SK-N-SH treated with all-trans-retinoic acid at 6 μM for 48 hours (cell line): ENCODE data around the gene CHI3L1.

ENCODE experiments used
- ATAC-seq: fragments of 200-7000 bp; cut with Tn5 transposase; 3 replicates; pipeline ENCODE4 v1.9.1; 2020; ENCODE audit warnings: mild to moderate bottlenecking, moderate library complexity
- ARNTL ChIP-seq: fragments of 450-650 bp; formaldehyde crosslinking; IDR thresholded peaks from 2 replicates; pipeline ENCODE4 v1.5.0; 2020; ENCODE audit warnings: low read depth, mild to moderate bottlenecking, moderate library complexity, borderline replicate concordance
- BACH2 ChIP-seq: fragments of 250-450 bp; sonication (Bioruptor Pico); IDR thresholded peaks from 2 replicates; pipeline ENCODE4 v1.9.0; 2021; ENCODE audit warnings: mild to moderate bottlenecking, borderline replicate concordance
- CSDC2 ChIP-seq: fragments of 250-450 bp; sonication (Bioruptor Pico); IDR thresholded peaks from 2 replicates; pipeline ENCODE4 v1.5.0; 2020; ENCODE audit warnings: mild to moderate bottlenecking, moderate library complexity
- ESRRG ChIP-seq: fragments of 250-450 bp; sonication (Bioruptor Pico); IDR thresholded peaks from 2 replicates; pipeline ENCODE4 v1.6.1; 2021; ENCODE audit warnings: mild to moderate bottlenecking
- GLIS3 ChIP-seq: fragments of 250-450 bp; sonication (Bioruptor Pico); IDR thresholded peaks from 2 replicates; pipeline ENCODE4 v1.5.0; 2020; ENCODE audit warnings: mild to moderate bottlenecking, moderate library complexity
- ISL1 ChIP-seq: fragments of 250-450 bp; sonication (Bioruptor Pico); IDR thresholded peaks from 2 replicates; pipeline ENCODE4 v2.1.2; 2022; ENCODE audit warnings: mild to moderate bottlenecking, moderate library complexity
- OSR1 ChIP-seq: fragments of 250-450 bp; sonication (Bioruptor Pico); IDR thresholded peaks from 2 replicates; pipeline ENCODE4 v1.8.0; 2022; ENCODE audit warnings: moderate library complexity, mild to moderate bottlenecking, inconsistent platforms
- PPARA ChIP-seq: fragments of 250-450 bp; sonication (Bioruptor Pico); IDR thresholded peaks from 2 replicates; pipeline ENCODE4 v1.5.0; 2020; ENCODE audit warnings: mild to moderate bottlenecking, borderline replicate concordance
- RARB ChIP-seq: fragments of 250-450 bp; sonication (Bioruptor Pico); IDR thresholded peaks from 2 replicates; pipeline ENCODE4 v1.8.0; 2021; ENCODE audit warnings: mild to moderate bottlenecking, moderate library complexity
- SNAI2 ChIP-seq: fragments of 250-450 bp; sonication (Bioruptor Pico); IDR thresholded peaks from 2 replicates; pipeline ENCODE4 v1.5.0; 2020; ENCODE audit warnings: mild to moderate bottlenecking, moderate library complexity
- TCF4 ChIP-seq: fragments of 250-450 bp; sonication (Bioruptor Pico); IDR thresholded peaks from 2 replicates; pipeline ENCODE4 v1.8.0; 2021; ENCODE audit warnings: mild to moderate bottlenecking, moderate library complexity, borderline replicate concordance
- TOX ChIP-seq: fragments of 250-450 bp; sonication (Bioruptor Pico); IDR thresholded peaks from 2 replicates; pipeline ENCODE4 v1.8.0; 2021; ENCODE audit warnings: mild to moderate bottlenecking, moderate library complexity, borderline replicate concordance
- ZC3H10 ChIP-seq: fragments of 250-450 bp; sonication (Bioruptor Pico); IDR thresholded peaks from 2 replicates; pipeline ENCODE4 v1.5.1; 2021; ENCODE audit warnings: mild to moderate bottlenecking, moderate library complexity
- ZFP3 ChIP-seq: fragments of 250-450 bp; sonication (Bioruptor Pico); IDR thresholded peaks from 2 replicates; pipeline ENCODE4 v1.5.0; 2020; ENCODE audit warnings: mild to moderate bottlenecking, moderate library complexity
- ZFP30 ChIP-seq: fragments of 450-650 bp; formaldehyde crosslinking; IDR thresholded peaks from 2 replicates; pipeline ENCODE4 v1.5.0; 2022; ENCODE audit warnings: mild to moderate bottlenecking, moderate library complexity
- ZNF565 ChIP-seq: fragments of 450-650 bp; formaldehyde crosslinking; conservative IDR thresholded peaks from 2 replicates; pipeline ENCODE4 v1.5.0; 2020; ENCODE audit warnings: low read depth, mild to moderate bottlenecking, moderate library complexity
- ZNF70 ChIP-seq: fragments of 450-650 bp; formaldehyde crosslinking; IDR thresholded peaks from 2 replicates; pipeline ENCODE4 v1.5.0; 2020; ENCODE audit warnings: mild to moderate bottlenecking, moderate library complexity
- ZNF8 ChIP-seq: fragments of 450-650 bp; formaldehyde crosslinking; IDR thresholded peaks from 2 replicates; pipeline ENCODE4 v1.5.0; 2020; ENCODE audit warnings: mild to moderate bottlenecking, moderate library complexity
- TF ChIP-seq, protein P1 (sequence below): fragments of 250-450 bp; sonication (Bioruptor Pico); IDR thresholded peaks from 2 replicates; pipeline ENCODE4 v1.8.0; 2020; ENCODE audit warnings: mild to moderate bottlenecking, moderate library complexity, borderline replicate concordance
- TF ChIP-seq, protein P2 (sequence below): fragments of 250-450 bp; sonication (Bioruptor Pico); IDR thresholded peaks from 2 replicates; pipeline ENCODE4 v1.5.1; 2021; ENCODE audit warnings: mild to moderate bottlenecking, moderate library complexity
- TF ChIP-seq, protein P3 (sequence below): fragments of 250-450 bp; sonication (Bioruptor Pico); IDR thresholded peaks from 2 replicates; pipeline ENCODE4 v1.5.1; 2020; ENCODE audit warnings: low read depth, mild to moderate bottlenecking, moderate library complexity
- TF ChIP-seq, protein P4 (sequence below): fragments of 250-450 bp; sonication (Bioruptor Pico); IDR thresholded peaks from 2 replicates; pipeline ENCODE4 v1.8.0; 2021; ENCODE audit warnings: low read depth, mild to moderate bottlenecking, moderate library complexity, borderline replicate concordance
- TF ChIP-seq, protein P5 (sequence below): fragments of 250-450 bp; sonication (Bioruptor Pico); IDR thresholded peaks from 2 replicates; pipeline ENCODE4 v1.5.0; 2020; ENCODE audit warnings: mild to moderate bottlenecking, moderate library complexity

Gene CHI3L1

DNA sequence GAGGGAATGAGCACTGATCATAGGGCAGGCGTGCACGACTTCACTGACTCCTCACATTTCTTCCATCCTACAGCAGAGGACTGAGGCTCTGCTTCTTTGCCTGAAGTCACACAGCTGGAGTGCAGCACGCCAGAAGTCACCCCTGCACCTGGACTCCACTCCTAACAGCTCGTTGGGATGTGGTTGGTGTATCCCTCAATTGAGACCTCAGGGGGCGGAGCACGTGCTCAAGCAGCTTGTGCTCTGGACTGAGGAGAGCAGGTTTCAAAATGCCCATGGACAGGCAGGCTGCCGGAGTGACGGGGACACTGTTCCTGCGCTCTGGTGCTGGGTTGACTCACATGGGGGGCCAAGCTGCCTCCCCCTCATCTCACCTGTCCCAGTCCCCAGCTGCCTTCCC lies 29.1 kb upstream of the CHI3L1 start:
- TF ChIP-seq, protein P1, sequence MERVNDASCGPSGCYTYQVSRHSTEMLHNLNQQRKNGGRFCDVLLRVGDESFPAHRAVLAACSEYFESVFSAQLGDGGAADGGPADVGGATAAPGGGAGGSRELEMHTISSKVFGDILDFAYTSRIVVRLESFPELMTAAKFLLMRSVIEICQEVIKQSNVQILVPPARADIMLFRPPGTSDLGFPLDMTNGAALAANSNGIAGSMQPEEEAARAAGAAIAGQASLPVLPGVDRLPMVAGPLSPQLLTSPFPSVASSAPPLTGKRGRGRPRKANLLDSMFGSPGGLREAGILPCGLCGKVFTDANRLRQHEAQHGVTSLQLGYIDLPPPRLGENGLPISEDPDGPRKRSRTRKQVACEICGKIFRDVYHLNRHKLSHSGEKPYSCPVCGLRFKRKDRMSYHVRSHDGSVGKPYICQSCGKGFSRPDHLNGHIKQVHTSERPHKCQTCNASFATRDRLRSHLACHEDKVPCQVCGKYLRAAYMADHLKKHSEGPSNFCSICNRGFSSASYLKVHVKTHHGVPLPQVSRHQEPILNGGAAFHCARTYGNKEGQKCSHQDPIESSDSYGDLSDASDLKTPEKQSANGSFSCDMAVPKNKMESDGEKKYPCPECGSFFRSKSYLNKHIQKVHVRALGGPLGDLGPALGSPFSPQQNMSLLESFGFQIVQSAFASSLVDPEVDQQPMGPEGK (CRISPR knock-in tag): no peak
- no peak for TF ChIP-seq GLIS3 (CRISPR knock-in tag)
- no peak for TF ChIP-seq ARNTL (CRISPR knock-in tag)
- TF ChIP-seq SNAI2 (CRISPR knock-in tag): no peak
- no peak for TF ChIP-seq ZNF8 (CRISPR knock-in tag)
- no peak for TF ChIP-seq CSDC2 (CRISPR knock-in tag)
- no peak for TF ChIP-seq ZNF565
- no peak for TF ChIP-seq ESRRG (CRISPR knock-in tag)
- no peak for TF ChIP-seq OSR1
- TF ChIP-seq, protein P2, sequence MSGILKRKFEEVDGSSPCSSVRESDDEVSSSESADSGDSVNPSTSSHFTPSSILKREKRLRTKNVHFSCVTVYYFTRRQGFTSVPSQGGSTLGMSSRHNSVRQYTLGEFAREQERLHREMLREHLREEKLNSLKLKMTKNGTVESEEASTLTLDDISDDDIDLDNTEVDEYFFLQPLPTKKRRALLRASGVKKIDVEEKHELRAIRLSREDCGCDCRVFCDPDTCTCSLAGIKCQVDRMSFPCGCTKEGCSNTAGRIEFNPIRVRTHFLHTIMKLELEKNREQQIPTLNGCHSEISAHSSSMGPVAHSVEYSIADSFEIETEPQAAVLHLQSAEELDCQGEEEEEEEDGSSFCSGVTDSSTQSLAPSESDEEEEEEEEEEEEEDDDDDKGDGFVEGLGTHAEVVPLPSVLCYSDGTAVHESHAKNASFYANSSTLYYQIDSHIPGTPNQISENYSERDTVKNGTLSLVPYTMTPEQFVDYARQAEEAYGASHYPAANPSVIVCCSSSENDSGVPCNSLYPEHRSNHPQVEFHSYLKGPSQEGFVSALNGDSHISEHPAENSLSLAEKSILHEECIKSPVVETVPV (CRISPR knock-in tag): no peak
- no peak for TF ChIP-seq BACH2 (CRISPR knock-in tag)
- no peak for TF ChIP-seq ZFP3 (CRISPR knock-in tag)
- no peak for TF ChIP-seq RARB
- TF ChIP-seq ISL1 (CRISPR knock-in tag): no peak
- TF ChIP-seq ZC3H10 (CRISPR knock-in tag): no peak
- peak; percentile 5; the same call in 2 of the 3 replicates for ATAC-seq

DNA sequence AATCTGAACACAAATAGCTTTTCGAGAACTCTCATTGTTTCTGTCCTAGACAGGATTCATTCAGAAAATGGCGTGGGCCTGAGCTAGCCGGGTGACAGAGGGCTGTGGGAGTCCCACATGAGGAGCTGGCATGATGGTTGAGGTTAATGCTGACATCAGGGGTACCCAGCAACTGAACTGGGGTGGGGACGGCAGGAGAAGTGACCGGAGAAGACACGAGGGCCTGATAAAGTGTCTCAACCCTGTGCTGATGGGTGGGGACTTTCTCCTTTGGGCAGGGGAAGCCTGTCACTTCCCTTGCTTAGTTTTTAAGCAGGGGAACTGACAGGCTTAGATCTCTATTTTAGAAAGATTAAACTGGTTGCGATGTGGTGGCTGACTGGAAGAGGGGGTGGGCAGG lies 28.4 kb upstream of the CHI3L1 start:
- no peak for TF ChIP-seq TCF4 (CRISPR knock-in tag)
- ATAC-seq: no peak

DNA sequence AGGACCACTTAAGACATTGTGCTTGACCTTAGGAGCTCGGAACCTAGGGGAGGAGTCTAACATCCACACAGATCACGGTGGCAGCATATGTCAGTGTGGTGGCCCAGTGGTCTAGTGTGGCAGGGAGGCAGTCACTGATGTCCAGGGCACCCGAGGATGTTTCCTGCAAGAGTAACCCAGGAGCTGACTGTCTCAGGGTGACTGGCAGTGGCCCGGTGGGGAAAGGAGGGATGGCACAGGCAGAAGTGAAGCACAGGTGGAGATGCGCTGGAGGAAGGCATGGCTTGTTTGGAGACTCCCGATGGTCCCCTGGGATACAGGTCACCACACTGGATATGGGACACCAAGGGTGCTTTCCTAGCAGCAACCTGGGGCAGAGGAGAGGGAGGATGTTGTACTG lies 26.6 kb upstream of the CHI3L1 start:
- no peak for ATAC-seq
- TF ChIP-seq ZFP30 (CRISPR knock-in tag): no peak
- TF ChIP-seq, protein P1 (CRISPR knock-in tag): no peak
- no peak for TF ChIP-seq RARB
- TF ChIP-seq, protein P3, sequence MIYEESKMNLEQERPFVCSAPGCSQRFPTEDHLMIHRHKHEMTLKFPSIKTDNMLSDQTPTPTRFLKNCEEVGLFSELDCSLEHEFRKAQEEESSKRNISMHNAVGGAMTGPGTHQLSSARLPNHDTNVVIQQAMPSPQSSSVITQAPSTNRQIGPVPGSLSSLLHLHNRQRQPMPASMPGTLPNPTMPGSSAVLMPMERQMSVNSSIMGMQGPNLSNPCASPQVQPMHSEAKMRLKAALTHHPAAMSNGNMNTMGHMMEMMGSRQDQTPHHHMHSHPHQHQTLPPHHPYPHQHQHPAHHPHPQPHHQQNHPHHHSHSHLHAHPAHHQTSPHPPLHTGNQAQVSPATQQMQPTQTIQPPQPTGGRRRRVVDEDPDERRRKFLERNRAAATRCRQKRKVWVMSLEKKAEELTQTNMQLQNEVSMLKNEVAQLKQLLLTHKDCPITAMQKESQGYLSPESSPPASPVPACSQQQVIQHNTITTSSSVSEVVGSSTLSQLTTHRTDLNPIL (CRISPR knock-in tag): no peak
- TF ChIP-seq TOX (CRISPR knock-in tag): no peak
- TF ChIP-seq, protein P4, sequence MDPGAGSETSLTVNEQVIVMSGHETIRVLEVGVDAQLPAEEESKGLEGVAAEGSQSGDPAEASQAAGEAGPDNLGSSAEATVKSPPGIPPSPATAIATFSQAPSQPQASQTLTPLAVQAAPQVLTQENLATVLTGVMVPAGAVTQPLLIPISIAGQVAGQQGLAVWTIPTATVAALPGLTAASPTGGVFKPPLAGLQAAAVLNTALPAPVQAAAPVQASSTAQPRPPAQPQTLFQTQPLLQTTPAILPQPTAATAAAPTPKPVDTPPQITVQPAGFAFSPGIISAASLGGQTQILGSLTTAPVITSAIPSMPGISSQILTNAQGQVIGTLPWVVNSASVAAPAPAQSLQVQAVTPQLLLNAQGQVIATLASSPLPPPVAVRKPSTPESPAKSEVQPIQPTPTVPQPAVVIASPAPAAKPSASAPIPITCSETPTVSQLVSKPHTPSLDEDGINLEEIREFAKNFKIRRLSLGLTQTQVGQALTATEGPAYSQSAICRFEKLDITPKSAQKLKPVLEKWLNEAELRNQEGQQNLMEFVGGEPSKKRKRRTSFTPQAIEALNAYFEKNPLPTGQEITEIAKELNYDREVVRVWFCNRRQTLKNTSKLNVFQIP: no peak
- TF ChIP-seq ZNF70 (CRISPR knock-in tag): no peak
- TF ChIP-seq, protein P5, sequence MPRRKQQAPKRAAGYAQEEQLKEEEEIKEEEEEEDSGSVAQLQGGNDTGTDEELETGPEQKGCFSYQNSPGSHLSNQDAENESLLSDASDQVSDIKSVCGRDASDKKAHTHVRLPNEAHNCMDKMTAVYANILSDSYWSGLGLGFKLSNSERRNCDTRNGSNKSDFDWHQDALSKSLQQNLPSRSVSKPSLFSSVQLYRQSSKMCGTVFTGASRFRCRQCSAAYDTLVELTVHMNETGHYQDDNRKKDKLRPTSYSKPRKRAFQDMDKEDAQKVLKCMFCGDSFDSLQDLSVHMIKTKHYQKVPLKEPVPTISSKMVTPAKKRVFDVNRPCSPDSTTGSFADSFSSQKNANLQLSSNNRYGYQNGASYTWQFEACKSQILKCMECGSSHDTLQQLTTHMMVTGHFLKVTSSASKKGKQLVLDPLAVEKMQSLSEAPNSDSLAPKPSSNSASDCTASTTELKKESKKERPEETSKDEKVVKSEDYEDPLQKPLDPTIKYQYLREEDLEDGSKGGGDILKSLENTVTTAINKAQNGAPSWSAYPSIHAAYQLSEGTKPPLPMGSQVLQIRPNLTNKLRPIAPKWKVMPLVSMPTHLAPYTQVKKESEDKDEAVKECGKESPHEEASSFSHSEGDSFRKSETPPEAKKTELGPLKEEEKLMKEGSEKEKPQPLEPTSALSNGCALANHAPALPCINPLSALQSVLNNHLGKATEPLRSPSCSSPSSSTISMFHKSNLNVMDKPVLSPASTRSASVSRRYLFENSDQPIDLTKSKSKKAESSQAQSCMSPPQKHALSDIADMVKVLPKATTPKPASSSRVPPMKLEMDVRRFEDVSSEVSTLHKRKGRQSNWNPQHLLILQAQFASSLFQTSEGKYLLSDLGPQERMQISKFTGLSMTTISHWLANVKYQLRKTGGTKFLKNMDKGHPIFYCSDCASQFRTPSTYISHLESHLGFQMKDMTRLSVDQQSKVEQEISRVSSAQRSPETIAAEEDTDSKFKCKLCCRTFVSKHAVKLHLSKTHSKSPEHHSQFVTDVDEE (CRISPR knock-in tag): no peak
- TF ChIP-seq OSR1: no peak
- TF ChIP-seq TCF4 (CRISPR knock-in tag): no peak
- TF ChIP-seq, protein P2 (CRISPR knock-in tag): no peak
- no peak for TF ChIP-seq PPARA (CRISPR knock-in tag)
- no peak for TF ChIP-seq ZFP3 (CRISPR knock-in tag)
- no peak for TF ChIP-seq ZNF8 (CRISPR knock-in tag)
- no peak for TF ChIP-seq SNAI2 (CRISPR knock-in tag)
- no peak for TF ChIP-seq ARNTL (CRISPR knock-in tag)
- no peak for TF ChIP-seq ISL1 (CRISPR knock-in tag)
- no peak for TF ChIP-seq GLIS3 (CRISPR knock-in tag)
